ENCODE measurements around the gene COX4I2.

DNA sequence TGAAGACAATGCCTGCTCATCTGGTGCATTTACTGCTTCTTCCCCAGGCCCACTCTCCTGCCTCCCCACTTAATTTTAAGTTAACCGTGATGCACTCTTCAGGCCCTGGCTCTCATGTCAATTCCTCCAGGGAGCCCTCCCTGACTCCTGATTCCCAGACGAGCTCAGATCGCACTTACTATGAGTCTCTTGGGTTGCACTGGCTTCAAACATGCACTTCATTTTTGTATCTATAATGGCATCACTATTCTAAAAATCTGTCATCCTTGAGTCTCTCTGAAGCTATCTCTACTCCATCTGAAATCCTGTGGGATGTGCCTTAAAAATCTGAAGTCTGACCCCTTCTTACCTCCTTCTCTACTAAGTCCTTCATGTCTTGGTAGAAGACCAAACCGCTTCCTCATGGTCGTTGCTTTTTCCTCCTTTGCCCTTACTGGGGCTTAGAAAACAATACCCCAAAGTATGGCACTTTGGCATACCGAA lies 24.7 kb downstream of the COX4I2 start:
- TF ChIP-seq EZH2phosphoT487 (IDR thresholded peaks at IDR 0.05; ENCODE audit: borderline replicate concordance, low read length): no peak
- TF ChIP-seq, protein P1, sequence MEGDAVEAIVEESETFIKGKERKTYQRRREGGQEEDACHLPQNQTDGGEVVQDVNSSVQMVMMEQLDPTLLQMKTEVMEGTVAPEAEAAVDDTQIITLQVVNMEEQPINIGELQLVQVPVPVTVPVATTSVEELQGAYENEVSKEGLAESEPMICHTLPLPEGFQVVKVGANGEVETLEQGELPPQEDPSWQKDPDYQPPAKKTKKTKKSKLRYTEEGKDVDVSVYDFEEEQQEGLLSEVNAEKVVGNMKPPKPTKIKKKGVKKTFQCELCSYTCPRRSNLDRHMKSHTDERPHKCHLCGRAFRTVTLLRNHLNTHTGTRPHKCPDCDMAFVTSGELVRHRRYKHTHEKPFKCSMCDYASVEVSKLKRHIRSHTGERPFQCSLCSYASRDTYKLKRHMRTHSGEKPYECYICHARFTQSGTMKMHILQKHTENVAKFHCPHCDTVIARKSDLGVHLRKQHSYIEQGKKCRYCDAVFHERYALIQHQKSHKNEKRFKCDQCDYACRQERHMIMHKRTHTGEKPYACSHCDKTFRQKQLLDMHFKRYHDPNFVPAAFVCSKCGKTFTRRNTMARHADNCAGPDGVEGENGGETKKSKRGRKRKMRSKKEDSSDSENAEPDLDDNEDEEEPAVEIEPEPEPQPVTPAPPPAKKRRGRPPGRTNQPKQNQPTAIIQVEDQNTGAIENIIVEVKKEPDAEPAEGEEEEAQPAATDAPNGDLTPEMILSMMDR (IDR thresholded peaks at IDR 0.05; ENCODE audit: low read depth, low read length, poor library complexity, severe bottlenecking): no peak
